K562 (cell line): ENCODE results near the gene ADORA2A. TPM values are rescaled to one million over a fixed set of nuclear protein-coding genes. Genes with fewer than 3 reads are reported as not detected.

Experiments
- ATAC-seq: fragments of 200-7000 bp; cut with Tn5 transposase; 3 replicates; pipeline ENCODE4 v1.9.1; 2020; ENCODE audit warnings: moderate library complexity
- BruUV-seq: library from RNA; stranded (reverse); fragments of 400-500 nt; replicated peaks from 2 replicates; lab custom pipeline; 2021; lab: Mats Ljungman, UMichigan
- CTCF ChIA-PET: fragments of 300-600 bp; formaldehyde crosslinking; extraction: SDS; loops from one replicate; lab custom pipeline; 2021; ENCODE audit warnings: low intra/inter-chr PET ratio; lab: Yijun Ruan, JAX
- POLR2A ChIA-PET: fragments of 300-600, 350-650 bp; sonication (Branson Sonifier 250); formaldehyde crosslinking; extraction: SDS; loops from one replicate; lab custom pipeline; 2021; ENCODE audit warnings: antibody characterized with exemption, inconsistent platforms; lab: Yijun Ruan, JAX
- DNase-seq, 4 experiments: peaks; one replicate each; pipeline versions ENCODE4 v3.0.0 to v3.0.0-alpha.2; 2011 to 2018; ENCODE audit warnings: low spot score in 3 of 4, mixed read lengths in 3 of 4; ENCODE audit errors: extremely low read depth in 1 of 4
- FAIRE-seq: peaks from 2 replicates; lab custom pipeline; 2011; peaks lifted over from hg19 to GRCh38; lab: Jason Lieb, UNC
- H2AFZ ChIP-seq: 2 replicates; pipeline ENCODE4 v1.6.0; 2011; ENCODE audit warnings: low read depth, low read length, control low read depth, inconsistent platforms
- H3K27ac ChIP-seq: fragments of 200-600 bp; 3 replicates; pipeline ENCODE4 v1.8.0; 2011; ENCODE audit warnings: low read depth, mild to moderate bottlenecking, control low read depth, inconsistent platforms, low read length, moderate library complexity, mixed read lengths; ENCODE audit errors: extremely low read depth
- H3K27me3 ChIP-seq, 2 experiments: fragments of 300-600 bp in 1 of 2; 2 replicates in 1 of 2; 3 replicates in 1 of 2; pipeline versions ENCODE4 v1.6.0 to v1.8.0; 2011; ENCODE audit warnings: inconsistent platforms in 2 of 2, low read length in 2 of 2, mild to moderate bottlenecking in 1 of 2, mixed read lengths in 1 of 2, moderate library complexity in 1 of 2; ENCODE audit not compliant: control insufficient read depth in 2 of 2, insufficient read depth in 2 of 2
- H3K36me3 ChIP-seq: fragments of 300-600 bp; 3 replicates; pipeline ENCODE4 v1.8.0; 2011; ENCODE audit warnings: mild to moderate bottlenecking, low read length, inconsistent platforms; ENCODE audit not compliant: control insufficient read depth, insufficient read depth
- H3K4me1 ChIP-seq, 2 experiments: fragments of 200-600 bp in 1 of 2; replicated peaks in 1 of 2; 2 replicates in 1 of 2; 3 replicates in 1 of 2; pipeline versions ENCODE4 v1.5.1 to v1.8.0; 2011; ENCODE audit warnings: inconsistent platforms in 2 of 2, low read length in 2 of 2, mild to moderate bottlenecking in 1 of 2, mixed read lengths in 1 of 2, moderate library complexity in 1 of 2; ENCODE audit not compliant: control insufficient read depth in 2 of 2, insufficient read depth in 2 of 2
- H3K4me2 ChIP-seq: 2 replicates; pipeline ENCODE4 v1.6.1; 2011; ENCODE audit warnings: low read length, control low read depth, inconsistent platforms, mixed read lengths; ENCODE audit not compliant: insufficient read depth
- H3K4me3 ChIP-seq: fragments of 200-600 bp; sonication (generic), shearing (Covaris generic); 2 replicates; pipeline ENCODE4 v1.5.1; 2016; ENCODE audit warnings: control low read depth, inconsistent platforms
- H3K79me2 ChIP-seq: fragments of 200-600 bp; 3 replicates; pipeline ENCODE4 v1.8.0; 2011; ENCODE audit warnings: low read length, inconsistent platforms; ENCODE audit not compliant: control insufficient read depth, insufficient read depth
- H3K9ac ChIP-seq, 2 experiments: 2 replicates each; pipeline versions ENCODE4 v1.6.0 to v1.6.1; 2011; ENCODE audit warnings: low read depth in 2 of 2, low read length in 2 of 2, control low read depth in 1 of 2, inconsistent platforms in 1 of 2, mild to moderate bottlenecking in 1 of 2, mixed read lengths in 1 of 2; ENCODE audit not compliant: insufficient read depth in 1 of 2
- H3K9me1 ChIP-seq: one replicate; pipeline ENCODE4 v1.6.0; 2011; ENCODE audit warnings: inconsistent platforms, mild to moderate bottlenecking, low read length, moderate library complexity; ENCODE audit not compliant: control insufficient read depth, insufficient read depth
- H3K9me3 ChIP-seq: replicated peaks from 2 replicates; pipeline ENCODE4 v1.5.1; 2011; ENCODE audit warnings: low read depth, low read length, inconsistent platforms; ENCODE audit not compliant: control insufficient read depth, insufficient read depth
- H4K20me1 ChIP-seq: replicated peaks from 2 replicates; pipeline ENCODE4 v1.6.1; 2011; ENCODE audit warnings: low read length, inconsistent platforms, mixed read lengths; ENCODE audit not compliant: control insufficient read depth, insufficient read depth
- AFF4 ChIP-seq: sonication (generic); formaldehyde crosslinking; IDR thresholded peaks from 2 replicates; pipeline ENCODE4 v1.8.0; 2023; ENCODE audit warnings: mild to moderate bottlenecking, missing genetic modification reagents
- BMI1 ChIP-seq: fragments of 150-350 bp; IDR thresholded peaks from 2 replicates; pipeline ENCODE4 v1.6.1; 2014; ENCODE audit warnings: low read length
- CREB5 ChIP-seq: fragments of 250-450 bp; sonication (Bioruptor Pico); IDR thresholded peaks from 2 replicates; pipeline ENCODE4 v1.5.0; 2020; ENCODE audit warnings: mild to moderate bottlenecking
- EGR1 ChIP-seq: fragments of 450-650 bp; conservative IDR thresholded peaks from 2 replicates; pipeline ENCODE4 v1.6.1; 2017; ENCODE audit warnings: mild to moderate bottlenecking
- ERF ChIP-seq: fragments of 450-650 bp; formaldehyde crosslinking; IDR thresholded peaks from 2 replicates; pipeline ENCODE4 v1.4.0; 2020; ENCODE audit warnings: mild to moderate bottlenecking, mixed read lengths
- KAT2B ChIP-seq: IDR thresholded peaks from one replicate; pipeline ENCODE4 v1.6.1; 2012; ENCODE audit warnings: low read depth, mild to moderate bottlenecking, control low read depth, inconsistent platforms, low read length, moderate library complexity
- PBX2 ChIP-seq, 2 experiments: IDR thresholded peaks in 1 of 2; conservative IDR thresholded peaks in 1 of 2; 2 replicates each; pipeline ENCODE4 v1.6.1; 2016; ENCODE audit warnings: low read depth in 2 of 2, mild to moderate bottlenecking in 1 of 2, missing compliant biosample characterization in 1 of 2, missing genetic modification characterization in 1 of 2, moderate library complexity in 1 of 2
- PTBP1 ChIP-seq: fragments of 200-400 bp; formaldehyde crosslinking; IDR thresholded peaks from 2 replicates; pipeline ENCODE4 v1.6.1; 2017; ENCODE audit warnings: low read depth, low read length
- PTRF ChIP-seq: fragments of 450-650 bp; IDR thresholded peaks from 2 replicates; pipeline ENCODE4 v1.6.1; 2016; ENCODE audit warnings: mild to moderate bottlenecking, missing genetic modification characterization, missing compliant biosample characterization
- SMAD2 ChIP-seq: fragments of 150-350 bp; IDR thresholded peaks from 2 replicates; pipeline ENCODE4 v1.6.1; 2014; ENCODE audit warnings: low read depth, mild to moderate bottlenecking, low read length
- SMARCB1 ChIP-seq: IDR thresholded peaks from 2 replicates; pipeline ENCODE4 v1.6.1; 2011; ENCODE audit warnings: improper control_type of control experiment, low read depth; ENCODE audit not compliant: insufficient read length
- SP1 ChIP-seq: sonication (generic); formaldehyde crosslinking; IDR thresholded peaks from 2 replicates; pipeline ENCODE4 v1.8.1; 2022; ENCODE audit warnings: mild to moderate bottlenecking, missing genetic modification reagents
- ZNF134 ChIP-seq: fragments of 250-450 bp; sonication (Bioruptor Pico); conservative IDR thresholded peaks from 2 replicates; pipeline ENCODE4 v1.4.0; 2020
- ZNF76 ChIP-seq: fragments of 250-450 bp; sonication (Bioruptor Pico); IDR thresholded peaks from 2 replicates; pipeline ENCODE4 v1.4.0; 2020; ENCODE audit warnings: mild to moderate bottlenecking, moderate library complexity, borderline replicate concordance
- WGBS: fragments of 100-300 bp; shearing (Covaris generic); methylation state at CpG from one replicate; pipeline ENCODE4 v1.1.6; 2016; ENCODE audit warnings: low coverage, mixed read lengths; ENCODE audit not compliant: insufficient coverage; ENCODE audit errors: missing lambda C conversion rate; 5-methylcytosine and 5-hydroxymethylcytosine counted together
- in situ Hi-C: fragments of 300-500 bp; cut with MboI; formaldehyde crosslinking; loops from 4 replicates; pipeline ENCODE4 v1.15.0; 2018; ENCODE audit warnings: inconsistent platforms, mixed read lengths
- intact Hi-C: fragments of 100-400 bp; cut with micrococcal nuclease; formaldehyde crosslinking; loops from 2 replicates; pipeline ENCODE4 v1.14.2; 2022
- polyA plus RNA-seq, 8 experiments: library from polyadenylated mRNA; depleted of rRNA in 4 of 8; stranded (reverse) in 5 of 8; unstranded in 3 of 8; fragments of >200 nt; fragmentation: Nextera tagmentation in 2 of 8; fragmentation: Illumina TruSeq in 1 of 8; extraction: Ambion mirVana in 2 of 8; extraction: Trizol in 1 of 8; gene quantifications; 2 replicates each; pipeline versions ENCODE4 v1.2.1 to v1.2.3, GENCODE V29; 2011 to 2014; ENCODE audit warnings: inconsistent platforms in 1 of 8, missing spikeins in 1 of 8
- total RNA-seq, 7 experiments: library from RNA; depleted of rRNA in 6 of 7; stranded (reverse); fragments of >200 nt in 6 of 7; fragmentation: Illumina TruSeq in 2 of 7; extraction: Trizol in 2 of 7; gene quantifications; 2 replicates each; pipeline versions ENCODE4 v1.2.1 to v1.2.3, GENCODE V29; 2011 to 2021; ENCODE audit warnings: low replicate concordance in 1 of 7
- TF ChIP-seq, protein P1 (sequence below): fragments of 450-650 bp; formaldehyde crosslinking; IDR thresholded peaks from 2 replicates; pipeline ENCODE4 v1.4.0; 2020; ENCODE audit warnings: mild to moderate bottlenecking

The ADORA2A gene
- total and polyA plus RNA-seq, 9 of the 15 experiments (the other 6 are each of a cell fraction or from before 2014, with no cell fraction given): 0.15 to 2.1 (median 0.66) TPM; not detected in 2

DNA sequence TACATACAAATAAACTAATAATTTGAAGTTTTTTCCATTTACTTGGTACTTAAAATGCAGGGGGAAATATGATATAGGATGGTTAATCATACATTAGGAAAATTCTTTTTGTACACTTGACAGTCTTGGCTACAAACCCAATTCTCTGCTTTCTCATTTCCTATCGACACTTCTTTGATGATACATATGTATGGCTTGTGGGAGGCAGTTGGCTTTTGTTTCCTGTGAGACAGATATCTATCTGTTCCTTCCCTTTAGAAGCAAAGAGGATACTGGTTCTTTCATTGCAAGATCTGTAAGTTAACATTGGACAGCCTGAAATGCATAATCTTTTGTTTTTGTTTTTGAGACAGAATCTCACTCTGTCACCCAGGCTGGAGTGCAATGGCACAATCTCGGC lies 47.9 kb upstream of the ADORA2A start:
- no peaks in the 10 kb centered on the region for H3K27me3 ChIP-seq
- ChIA-PET POLR2A (no interaction called here), CTCF (no interaction called here)
- H3K36me3 ChIP-seq: peaks cover 19% of the 10 kb centered on the region; the same call in 1 of the 3 replicates
- WGBS: 59% methylated on average over 2 of the region's 2 CpGs
- H3K4me1 ChIP-seq: no peaks in the 10 kb centered on the region
- no peak for FAIRE-seq
- in situ Hi-C loops: no loop called here
- H3K9me1 ChIP-seq: no peaks in the 10 kb centered on the region
- no peak overlapping the region for H3K9ac ChIP-seq
- no peak overlapping the region for H3K27ac ChIP-seq
- DNase-seq: no peak
- no peak overlapping the region for H3K4me2 ChIP-seq
- intact Hi-C loops: no loop called here
- no peak overlapping the region for H3K4me3 ChIP-seq
- BruUV-seq: no TSS peak
- H3K9me3 ChIP-seq: no peaks in the 10 kb centered on the region
- no peaks in the 10 kb centered on the region for H3K79me2 ChIP-seq
- no peaks in the 10 kb centered on the region for H4K20me1 ChIP-seq
- H2AFZ ChIP-seq: no peak overlapping the region
- ATAC-seq: no peak
- TF ChIP-seq ERF (no peak), SP1 (CRISPR knock-in tag) (no peak), KAT2B (no peak), PBX2 (CRISPR knock-in tag; IDR thresholded peaks at IDR 0.05; ENCODE audit: low read depth) (no peak), PBX2 (tag; conservative IDR thresholded peaks at IDR 0.05; ENCODE audit: low read depth) (no peak), EGR1 (no peak), PTRF (tag) (no peak), ZNF76 (CRISPR knock-in tag) (no peak), BMI1 (no peak), SMAD2 (no peak), ZNF134 (CRISPR knock-in tag) (no peak), CREB5 (CRISPR knock-in tag) (no peak), AFF4 (CRISPR knock-in tag) (no peak), PTBP1 (no peak), SMARCB1 (no peak)
- TF ChIP-seq, protein P1, sequence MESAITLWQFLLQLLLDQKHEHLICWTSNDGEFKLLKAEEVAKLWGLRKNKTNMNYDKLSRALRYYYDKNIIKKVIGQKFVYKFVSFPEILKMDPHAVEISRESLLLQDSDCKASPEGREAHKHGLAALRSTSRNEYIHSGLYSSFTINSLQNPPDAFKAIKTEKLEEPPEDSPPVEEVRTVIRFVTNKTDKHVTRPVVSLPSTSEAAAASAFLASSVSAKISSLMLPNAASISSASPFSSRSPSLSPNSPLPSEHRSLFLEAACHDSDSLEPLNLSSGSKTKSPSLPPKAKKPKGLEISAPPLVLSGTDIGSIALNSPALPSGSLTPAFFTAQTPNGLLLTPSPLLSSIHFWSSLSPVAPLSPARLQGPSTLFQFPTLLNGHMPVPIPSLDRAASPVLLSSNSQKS: no peak
